Stomach (tissue), 4 donors: Measurements from ENCODE around the gene CD52.
"Not testable (repeated sequence)": the region's sequence is repeated elsewhere in the genome, so short reads cannot be mapped to it uniquely, and the experiment has no call there.

ENCODE experiments used
- CTCF ChIP-seq, 7 experiments: fragments of 450-650 bp in 4 of 7; fragments of 200-600 bp in 3 of 7; sonication (generic) in 3 of 7; IDR thresholded peaks; one replicate each; pipeline ENCODE4 v1.5.1; 2016 to 2019; ENCODE audit warnings: antibody characterized with exemption in 7 of 7, control low read depth in 2 of 7, mild to moderate bottlenecking in 1 of 7
- EP300 ChIP-seq: sonication (generic); formaldehyde crosslinking; IDR thresholded peaks from one replicate; pipeline ENCODE4 v1.6.1; 2017; ENCODE audit warnings: antibody characterized with exemption
- POLR2A ChIP-seq, 4 donors: fragments of 450-650 bp; IDR thresholded peaks; one replicate each; pipeline ENCODE4 v1.6.1; 2016; ENCODE audit warnings: antibody characterized with exemption in 4 of 4, control low read depth in 2 of 4, mild to moderate bottlenecking in 1 of 4, moderate library complexity in 1 of 4
- POLR2AphosphoS5 ChIP-seq, 3 donors: sonication (generic); formaldehyde crosslinking; IDR thresholded peaks; one replicate each; pipeline ENCODE4 v1.6.1; 2016; ENCODE audit warnings: antibody characterized with exemption in 3 of 3

GRCh38 chr1:26292735-26293134, 25.0 kb upstream of the CD52 start:
- TF ChIP-seq CTCF (IDR thresholded peaks at IDR 0.05); POLR2A (IDR thresholded peaks at IDR 0.05); POLR2AphosphoS5 (IDR thresholded peaks at IDR 0.05); EP300: not testable (repeated sequence)
